ENCODE data around the gene XK.

Gene XK

DNA sequence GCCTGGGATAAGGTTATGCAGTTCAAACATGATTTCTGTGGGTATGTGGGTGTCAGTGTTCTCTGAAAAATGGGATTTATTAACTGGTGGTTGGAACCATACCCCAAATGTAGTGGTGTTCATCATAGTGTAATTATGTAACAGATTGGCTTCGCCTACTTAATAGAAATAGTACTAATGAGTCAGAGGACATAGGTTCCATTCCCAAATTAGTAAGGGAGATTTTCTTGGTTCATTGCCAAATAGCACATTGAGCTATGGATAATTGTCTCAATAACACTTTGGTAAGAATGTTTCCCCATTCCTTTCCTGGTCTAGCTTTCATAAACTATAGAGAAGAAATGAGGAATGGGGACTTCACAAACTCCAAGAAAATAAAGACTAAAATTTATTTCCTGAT lies 73.8 kb downstream of the XK start:
- no peak overlapping the region for H3K14ac ChIP-seq (ENCODE audit: low read length)
- no peaks in the 10 kb centered on the region for H3K79me2 ChIP-seq (ENCODE audit: control insufficient read depth, insufficient read depth, low read length, poor library complexity)
- H2AFZ ChIP-seq (ENCODE audit: insufficient read depth, low read length, poor library complexity), result no peak overlapping the region
- no peak overlapping the region for H3K18ac ChIP-seq (ENCODE audit: low read length)
- H2BK12ac ChIP-seq (ENCODE audit: low read length), result no peak overlapping the region
- H4K91ac ChIP-seq (ENCODE audit: low read depth, low read length), result no peak overlapping the region
- H3K4me2 ChIP-seq (ENCODE audit: low read length), result no peak overlapping the region
- H3K9me3 ChIP-seq (ENCODE audit: insufficient read depth, low read depth, low read length), result no peaks in the 10 kb centered on the region
- H3K4me3 ChIP-seq (ENCODE audit: low read depth, low read length), result no peak overlapping the region
- no peak overlapping the region for H3K23ac ChIP-seq (ENCODE audit: low read length)
- no peak overlapping the region for H2BK5ac ChIP-seq (ENCODE audit: low read depth, low read length, poor library complexity)
- no peak overlapping the region for H3K27ac ChIP-seq (ENCODE audit: low read depth, low read length)
- no peak overlapping the region for H3K9ac ChIP-seq (ENCODE audit: low read length)
- no peak overlapping the region for H3K4ac ChIP-seq (ENCODE audit: low read depth, low read length)
- no peaks in the 10 kb centered on the region for H3K4me1 ChIP-seq (ENCODE audit: control insufficient read depth in 1 of 2, insufficient read depth in 2 of 2, low read length in 2 of 2)
- no peak overlapping the region for H2AK5ac ChIP-seq (ENCODE audit: low read length)
- H4K12ac ChIP-seq (ENCODE audit: low read depth, low read length), result no peak overlapping the region
- no peak overlapping the region for H2BK120ac ChIP-seq (ENCODE audit: insufficient read depth, low read length, poor library complexity)
- H4K8ac ChIP-seq (ENCODE audit: low read depth, low read length), result no peak overlapping the region
- H3K27me3 ChIP-seq (ENCODE audit: insufficient read depth, low read length), result no peaks in the 10 kb centered on the region
- H3K36me3 ChIP-seq (ENCODE audit: control insufficient read depth in 1 of 2, insufficient read depth in 2 of 2, low read length in 2 of 2), result no peaks in the 10 kb centered on the region
- no peaks in the 10 kb centered on the region for H3K79me1 ChIP-seq (ENCODE audit: low read length)
- no peak for DNase-seq
- WGBS (ENCODE audit: extremely low coverage, insufficient coverage, insufficient read length), result no CpG with 5 or more reads among the region's 1 CpG

GRCh38 chrX:37759878-37760418 lies 74.4 kb downstream of the XK start:
- no peak overlapping the region for H3K4me3 ChIP-seq (ENCODE audit: low read depth, low read length)
- H3K27ac ChIP-seq (ENCODE audit: low read depth, low read length), result no peak overlapping the region
- no peak overlapping the region for H3K18ac ChIP-seq (ENCODE audit: low read length)
- no peak overlapping the region for H3K14ac ChIP-seq (ENCODE audit: low read length)
- H4K8ac ChIP-seq (ENCODE audit: low read depth, low read length), result no peak overlapping the region
- H2BK5ac ChIP-seq (ENCODE audit: low read depth, low read length, poor library complexity), result no peak overlapping the region
- no peaks in the 10 kb centered on the region for H3K79me1 ChIP-seq (ENCODE audit: low read length)
- no peaks in the 10 kb centered on the region for H3K27me3 ChIP-seq (ENCODE audit: insufficient read depth, low read length)
- H3K4ac ChIP-seq (ENCODE audit: low read depth, low read length), result no peak overlapping the region
- H2AFZ ChIP-seq (ENCODE audit: insufficient read depth, low read length, poor library complexity), result no peak overlapping the region
- H3K4me2 ChIP-seq (ENCODE audit: low read length), result no peak overlapping the region
- H4K12ac ChIP-seq (ENCODE audit: low read depth, low read length), result no peak overlapping the region
- H3K79me2 ChIP-seq (ENCODE audit: control insufficient read depth, insufficient read depth, low read length, poor library complexity), result no peaks in the 10 kb centered on the region
- H3K23ac ChIP-seq (ENCODE audit: low read length), result no peak overlapping the region
- H2BK120ac ChIP-seq (ENCODE audit: insufficient read depth, low read length, poor library complexity), result no peak overlapping the region
- H3K9ac ChIP-seq (ENCODE audit: low read length), result no peak overlapping the region
- WGBS (ENCODE audit: extremely low coverage, insufficient coverage, insufficient read length), result no CpG with 5 or more reads among the region's 2 CpGs
- no peak overlapping the region for H4K91ac ChIP-seq (ENCODE audit: low read depth, low read length)
- H2BK12ac ChIP-seq (ENCODE audit: low read length), result no peak overlapping the region
- H3K4me1 ChIP-seq (ENCODE audit: control insufficient read depth in 1 of 2, insufficient read depth in 2 of 2, low read length in 2 of 2), result no peaks in the 10 kb centered on the region
- H3K36me3 ChIP-seq (ENCODE audit: control insufficient read depth in 1 of 2, insufficient read depth in 2 of 2, low read length in 2 of 2), result no peaks in the 10 kb centered on the region
- no peaks in the 10 kb centered on the region for H3K9me3 ChIP-seq (ENCODE audit: insufficient read depth, low read depth, low read length)
- no peak for DNase-seq
- no peak overlapping the region for H2AK5ac ChIP-seq (ENCODE audit: low read length)

DNA sequence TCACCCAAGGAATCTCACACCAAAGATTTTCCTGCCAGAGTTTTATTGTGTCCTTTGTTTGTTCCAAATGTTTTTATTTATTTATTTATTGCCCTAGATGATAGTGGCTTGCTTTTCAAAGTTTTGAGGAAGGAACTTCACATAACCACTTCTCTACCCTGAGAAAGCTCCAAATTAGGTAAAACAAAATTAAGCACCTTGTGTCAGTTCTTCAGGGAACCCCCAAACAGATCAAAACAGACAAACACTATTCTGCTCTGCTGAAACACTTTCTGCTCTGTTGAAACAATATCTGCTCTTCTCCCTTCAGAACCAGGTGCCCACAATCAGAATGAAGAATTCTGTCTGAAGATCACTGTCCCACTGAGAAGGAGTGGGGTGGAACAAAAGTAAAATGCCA lies 77.8 kb downstream of the XK start:
- DNase-seq, result no peak
- no peak overlapping the region for H3K18ac ChIP-seq (ENCODE audit: low read length)
- H2BK5ac ChIP-seq (ENCODE audit: low read depth, low read length, poor library complexity), result no peak overlapping the region
- H3K4ac ChIP-seq (ENCODE audit: low read depth, low read length), result no peak overlapping the region
- no peak overlapping the region for H3K14ac ChIP-seq (ENCODE audit: low read length)
- no peaks in the 10 kb centered on the region for H3K36me3 ChIP-seq (ENCODE audit: control insufficient read depth in 1 of 2, insufficient read depth in 2 of 2, low read length in 2 of 2)
- H3K4me3 ChIP-seq (ENCODE audit: low read depth, low read length), result no peak overlapping the region
- no peak overlapping the region for H2AFZ ChIP-seq (ENCODE audit: insufficient read depth, low read length, poor library complexity)
- no peaks in the 10 kb centered on the region for H3K9me3 ChIP-seq (ENCODE audit: insufficient read depth, low read depth, low read length)
- no peak overlapping the region for H4K8ac ChIP-seq (ENCODE audit: low read depth, low read length)
- H2AK5ac ChIP-seq (ENCODE audit: low read length), result no peak overlapping the region
- H3K23ac ChIP-seq (ENCODE audit: low read length), result no peak overlapping the region
- H3K4me2 ChIP-seq (ENCODE audit: low read length), result no peak overlapping the region
- H4K91ac ChIP-seq (ENCODE audit: low read depth, low read length), result no peak overlapping the region
- no peaks in the 10 kb centered on the region for H3K79me1 ChIP-seq (ENCODE audit: low read length)
- H3K9ac ChIP-seq (ENCODE audit: low read length), result no peak overlapping the region
- no peaks in the 10 kb centered on the region for H3K27me3 ChIP-seq (ENCODE audit: insufficient read depth, low read length)
- no peak overlapping the region for H3K27ac ChIP-seq (ENCODE audit: low read depth, low read length)
- no peak overlapping the region for H2BK12ac ChIP-seq (ENCODE audit: low read length)
- no peak overlapping the region for H4K12ac ChIP-seq (ENCODE audit: low read depth, low read length)
- no peaks in the 10 kb centered on the region for H3K79me2 ChIP-seq (ENCODE audit: control insufficient read depth, insufficient read depth, low read length, poor library complexity)
- no peak overlapping the region for H2BK120ac ChIP-seq (ENCODE audit: insufficient read depth, low read length, poor library complexity)
- H3K4me1 ChIP-seq (ENCODE audit: control insufficient read depth in 1 of 2, insufficient read depth in 2 of 2, low read length in 2 of 2), result no peaks in the 10 kb centered on the region

DNA sequence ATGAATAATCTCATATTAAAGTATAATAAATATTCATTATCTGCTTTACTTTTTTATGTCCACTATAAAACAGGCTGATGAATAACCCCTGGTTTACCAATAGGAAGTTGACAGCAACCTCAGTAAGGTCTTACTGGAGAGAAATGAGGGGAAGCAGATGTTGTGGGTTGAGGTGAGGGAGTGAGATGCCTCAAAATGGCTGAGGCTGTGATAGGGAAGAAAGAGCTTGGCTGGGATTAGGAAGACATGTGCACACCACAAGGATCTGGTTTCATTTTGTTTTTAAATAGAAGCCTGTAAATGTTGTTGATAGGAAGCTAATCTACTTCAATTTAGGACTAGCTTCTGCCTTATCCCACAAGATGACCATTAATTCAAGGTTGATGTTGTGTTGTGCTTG lies 79.9 kb downstream of the XK start:
- no peaks in the 10 kb centered on the region for H3K79me1 ChIP-seq (ENCODE audit: low read length)
- no peak overlapping the region for H3K23ac ChIP-seq (ENCODE audit: low read length)
- H3K14ac ChIP-seq (ENCODE audit: low read length), result no peak overlapping the region
- H3K4me2 ChIP-seq (ENCODE audit: low read length), result no peak overlapping the region
- H4K91ac ChIP-seq (ENCODE audit: low read depth, low read length), result no peak overlapping the region
- H3K79me2 ChIP-seq (ENCODE audit: control insufficient read depth, insufficient read depth, low read length, poor library complexity), result no peaks in the 10 kb centered on the region
- no peak overlapping the region for H2AFZ ChIP-seq (ENCODE audit: insufficient read depth, low read length, poor library complexity)
- H2AK5ac ChIP-seq (ENCODE audit: low read length), result no peak overlapping the region
- H2BK12ac ChIP-seq (ENCODE audit: low read length), result no peak overlapping the region
- H3K27ac ChIP-seq (ENCODE audit: low read depth, low read length), result no peak overlapping the region
- no peak overlapping the region for H4K8ac ChIP-seq (ENCODE audit: low read depth, low read length)
- H4K12ac ChIP-seq (ENCODE audit: low read depth, low read length), result no peak overlapping the region
- no peak overlapping the region for H3K9ac ChIP-seq (ENCODE audit: low read length)
- no peaks in the 10 kb centered on the region for H3K36me3 ChIP-seq (ENCODE audit: control insufficient read depth in 1 of 2, insufficient read depth in 2 of 2, low read length in 2 of 2)
- no peaks in the 10 kb centered on the region for H3K4me1 ChIP-seq (ENCODE audit: control insufficient read depth in 1 of 2, insufficient read depth in 2 of 2, low read length in 2 of 2)
- H2BK5ac ChIP-seq (ENCODE audit: low read depth, low read length, poor library complexity), result no peak overlapping the region
- H3K9me3 ChIP-seq (ENCODE audit: insufficient read depth, low read depth, low read length), result no peaks in the 10 kb centered on the region
- H3K18ac ChIP-seq (ENCODE audit: low read length), result no peak overlapping the region
- H3K27me3 ChIP-seq (ENCODE audit: insufficient read depth, low read length), result no peaks in the 10 kb centered on the region
- H3K4me3 ChIP-seq (ENCODE audit: low read depth, low read length), result no peak overlapping the region
- H3K4ac ChIP-seq (ENCODE audit: low read depth, low read length), result no peak overlapping the region
- H2BK120ac ChIP-seq (ENCODE audit: insufficient read depth, low read length, poor library complexity), result no peak overlapping the region
- no peak for DNase-seq

Data from trophoblast cell (in vitro differentiated cells and primary cell).